A172 (cell line): Measurements from ENCODE around the gene TIPRL. TPM values are rescaled to one million over a fixed set of nuclear protein-coding genes. Genes with fewer than 3 reads are reported as not detected.

Source experiments
- DNase-seq: peaks from one replicate; pipeline ENCODE4 v3.0.0-alpha.2; 2015; ENCODE audit warnings: low spot score
- total RNA-seq: library from RNA; depleted of rRNA; stranded (reverse); fragments of >200 nt; shearing (Covaris generic); gene quantifications from 2 replicates; pipeline ENCODE4 v1.2.3, GENCODE V29; 2014

Gene TIPRL
- total RNA-seq, 1 experiment from 2014 or later: 83.0 TPM

DNA sequence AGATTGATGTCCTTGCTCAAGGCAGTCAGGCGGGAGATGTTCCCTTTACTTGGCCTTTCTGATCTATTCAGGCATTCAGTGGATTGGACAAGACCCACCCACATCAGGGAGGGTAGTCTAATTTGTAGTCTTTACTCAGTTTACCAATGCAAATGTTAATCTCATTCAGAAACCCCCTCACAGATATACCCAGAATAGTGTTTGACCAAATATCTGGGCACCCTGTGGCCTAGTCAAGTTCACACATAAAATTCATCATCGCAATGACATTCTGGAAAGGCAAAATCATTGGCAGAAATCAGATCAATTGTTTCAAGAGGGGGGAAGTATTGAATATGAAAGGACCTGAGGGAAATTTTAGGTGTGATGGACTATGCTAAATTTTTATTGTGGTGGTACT lies 34.6 kb downstream of the TIPRL start:
- DNase-seq: no peak

- no peak for DNase-seq
Observed at GRCh38 chr1:168216171-168216570, 37.4 kb downstream of the TIPRL start.

GRCh38 chr1:168217664-168218063 lies 38.9 kb downstream of the TIPRL start:
- DNase-seq: no peak

GRCh38 chr1:168218658-168219057 lies 39.9 kb downstream of the TIPRL start:
- DNase-seq: no peak

DNA sequence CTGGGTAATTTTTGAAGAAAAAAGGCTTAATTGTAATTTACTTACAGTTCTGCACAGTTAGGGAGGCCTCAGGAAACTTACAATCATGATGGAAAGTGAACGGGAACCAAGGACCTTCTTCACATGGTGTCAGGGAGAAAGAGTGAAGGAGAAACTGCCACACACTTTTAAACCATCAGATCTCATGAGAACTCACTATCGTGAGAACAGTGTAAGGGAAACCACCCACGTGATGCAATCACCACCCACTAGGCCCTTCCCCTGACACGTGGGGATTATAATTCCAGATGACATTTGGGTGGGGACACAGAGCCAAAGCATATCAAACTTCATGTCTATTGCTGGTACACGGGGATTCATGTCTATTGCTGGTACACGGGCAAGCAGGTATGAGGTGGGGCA lies 41.7 kb downstream of the TIPRL start:
- DNase-seq: no peak

GRCh38 chr1:168221275-168221674 lies 42.5 kb downstream of the TIPRL start:
- no peak for DNase-seq

DNA sequence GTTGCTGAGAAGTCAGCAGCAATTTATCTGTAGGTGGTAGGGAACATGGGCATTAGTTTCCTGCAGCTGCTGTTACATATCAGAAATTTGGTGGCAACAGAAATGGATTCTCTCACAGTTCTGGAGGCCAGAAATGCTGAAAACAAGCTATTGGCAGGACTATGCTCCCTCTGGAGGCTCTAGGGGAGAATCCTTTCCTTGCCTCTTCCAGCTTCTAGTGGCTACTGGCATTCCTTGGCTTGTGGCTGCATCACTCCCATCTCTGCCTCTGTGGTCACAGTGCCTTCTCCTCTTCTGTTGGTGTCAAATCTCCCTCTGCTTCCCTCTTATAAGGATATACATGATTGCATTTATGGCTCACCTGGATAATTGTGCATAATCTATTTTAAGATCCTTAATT lies 44.5 kb downstream of the TIPRL start:
- no peak for DNase-seq

- no peak for DNase-seq
Observed at GRCh38 chr1:168223681-168224540, 45.1 kb downstream of the TIPRL start.

DNA sequence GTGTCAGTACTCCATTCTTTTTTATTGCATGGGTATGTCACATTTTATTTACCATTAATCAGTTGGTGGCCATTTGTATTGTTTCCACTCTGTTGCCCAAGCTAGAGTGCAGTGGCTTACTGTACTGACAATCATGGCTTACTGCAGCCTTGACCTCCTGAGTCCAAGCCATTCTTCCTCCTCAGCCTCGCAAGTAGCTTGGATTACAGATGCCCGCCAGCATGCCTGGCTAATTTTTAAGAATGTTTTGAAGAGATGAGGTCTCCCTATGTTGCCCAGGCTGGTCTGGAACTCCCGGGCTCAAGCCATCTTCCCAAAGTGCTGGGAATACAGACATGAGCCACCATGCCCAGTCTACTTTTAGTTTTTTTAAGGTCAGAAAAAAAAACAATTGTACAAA lies 46.2 kb downstream of the TIPRL start:
- DNase-seq: no peak

GRCh38 chr1:168225476-168226190 lies 46.9 kb downstream of the TIPRL start, which contains the start of gene SFT2D2:
Gene SFT2D2 (plus strand): TSS chr1:168226004. CDS start chr1:168226080, 76 bp downstream.
- DNase-seq: peak; percentile 68

DNA sequence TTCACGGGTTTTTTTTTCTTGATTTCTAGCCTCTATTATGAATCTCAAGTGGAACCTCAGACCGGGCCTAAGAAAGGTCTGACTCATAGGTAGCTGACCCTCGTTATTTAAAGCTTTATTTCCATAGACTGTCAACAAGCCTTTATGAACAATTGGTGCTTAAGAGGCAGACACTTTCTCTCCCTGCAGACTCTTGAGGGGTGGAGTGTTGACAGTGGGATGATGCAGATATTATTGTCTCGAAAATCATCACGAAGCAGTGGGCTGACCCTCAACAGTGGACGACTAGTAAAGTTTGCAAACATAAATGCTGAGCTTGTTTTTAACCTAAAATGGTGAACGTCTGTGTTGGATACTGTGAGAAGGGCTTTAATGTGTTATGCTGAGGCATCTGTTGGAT lies 48.9 kb downstream of the TIPRL start:
- DNase-seq: peak; percentile 52

- DNase-seq: no peak
Observed at GRCh38 chr1:168229893-168230292, 51.1 kb downstream of the TIPRL start.

GRCh38 chr1:168230709-168231108 lies 51.9 kb downstream of the TIPRL start:
- DNase-seq: no peak

- DNase-seq: peak; percentile 67
Observed at GRCh38 chr1:168234846-168235547, 56.2 kb downstream of the TIPRL start.

DNA sequence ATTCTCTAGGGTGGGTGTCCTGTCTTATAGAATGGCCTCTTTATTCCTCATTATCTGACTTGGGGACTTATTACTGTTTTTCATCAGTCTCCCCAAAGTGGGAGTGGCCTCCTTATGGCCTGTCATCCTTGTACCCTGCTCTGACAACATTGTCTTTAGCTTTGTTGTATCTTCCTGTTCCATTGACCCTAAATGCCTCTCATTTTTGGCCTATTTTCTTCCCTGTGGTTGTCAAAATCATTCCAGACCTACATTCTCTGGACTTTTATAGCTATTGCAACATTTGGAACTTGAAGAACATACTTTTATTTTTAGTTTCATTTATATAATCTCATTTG lies 56.8 kb downstream of the TIPRL start:
- no peak for DNase-seq

DNA sequence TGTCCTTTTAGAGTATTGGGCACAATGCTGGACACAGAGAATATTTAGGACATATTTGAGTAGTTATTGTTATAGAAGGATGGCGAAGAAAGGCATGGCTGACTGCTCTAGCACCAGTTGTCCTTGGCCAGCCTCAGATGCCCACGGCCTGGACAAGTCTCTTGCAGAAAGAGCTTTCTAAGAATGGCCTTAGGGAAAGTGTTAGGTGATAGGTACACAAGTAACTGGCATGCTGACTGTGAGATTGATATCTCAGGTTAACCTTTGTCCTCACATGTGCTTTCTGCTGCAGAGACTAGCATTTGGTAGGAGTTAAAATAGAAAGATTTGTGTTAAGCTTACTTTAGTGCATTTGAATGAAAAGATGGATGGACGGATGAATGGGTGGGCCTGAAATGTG lies 57.2 kb downstream of the TIPRL start:
- DNase-seq: no peak

DNA sequence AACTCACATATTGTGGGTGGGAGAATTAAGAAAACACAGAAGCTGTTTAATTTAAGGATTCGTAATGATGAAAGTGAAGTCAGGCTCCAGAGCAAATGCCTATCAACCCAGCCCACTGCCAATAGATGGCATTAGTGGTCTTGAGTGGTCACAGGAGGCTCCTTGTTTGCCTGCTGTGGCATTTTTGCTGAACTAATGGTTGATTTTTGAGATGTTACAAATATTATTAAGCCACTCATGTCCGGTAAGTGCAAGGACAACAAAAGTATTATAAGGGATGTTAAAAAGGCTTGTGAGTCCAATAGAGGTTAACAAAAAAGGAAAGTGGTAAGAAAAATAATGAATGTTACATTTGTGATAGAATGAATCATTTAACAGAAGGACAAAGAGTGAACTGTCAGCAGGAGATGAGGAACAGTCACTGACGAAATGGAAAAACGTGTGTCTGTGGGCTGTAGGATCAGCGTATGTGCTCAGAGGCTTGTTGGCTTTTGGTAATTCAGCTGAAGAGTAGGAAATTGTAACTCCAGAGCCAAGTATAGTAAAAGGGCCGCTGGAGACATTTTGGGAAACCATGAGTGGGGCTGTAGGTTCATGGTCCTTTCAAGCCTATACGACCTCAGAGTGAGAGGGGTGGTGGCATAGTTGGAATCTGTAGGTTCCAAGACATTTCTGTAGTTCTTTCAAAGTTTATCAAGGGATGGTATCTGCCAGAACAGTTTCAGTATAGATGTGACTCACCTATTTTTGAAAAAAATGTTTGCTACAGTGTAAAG lies 58.3 kb downstream of the TIPRL start:
- DNase-seq: no peak

- no peak for DNase-seq
Observed at GRCh38 chr1:168243198-168243597, 64.4 kb downstream of the TIPRL start.

GRCh38 chr1:168243636-168244212 lies 65.0 kb downstream of the TIPRL start:
- no peak for DNase-seq

DNA sequence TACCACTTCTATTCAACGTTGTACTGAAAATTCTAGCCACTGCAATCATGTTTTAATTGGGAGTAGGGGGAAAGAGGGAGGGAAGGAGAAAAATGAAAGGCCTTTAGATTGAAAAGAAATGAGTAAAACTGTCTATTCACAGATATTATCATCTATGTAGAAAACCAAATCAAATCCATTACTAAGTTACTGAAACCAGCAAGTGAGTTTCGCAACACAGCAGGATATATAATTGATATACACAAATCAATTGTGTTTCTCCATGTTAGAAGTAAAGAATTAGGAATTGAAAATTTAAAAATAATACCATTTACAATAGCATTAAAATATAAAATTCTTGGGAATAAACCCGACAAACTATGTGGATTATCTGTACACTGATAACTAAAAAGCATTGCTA lies 66.3 kb downstream of the TIPRL start:
- no peak for DNase-seq

GRCh38 chr1:168246506-168246905 lies 67.7 kb downstream of the TIPRL start:
- no peak for DNase-seq
